Brain microvascular endothelial cell (primary cell): ENCODE data around the gene SNAPIN.

Experiments used
- DNase-seq: peaks from one replicate; pipeline ENCODE4 v3.0.0-alpha.2; 2020
- H3K27ac ChIP-seq: fragments of 250-450 bp; sonication (Bioruptor Pico); 2 replicates; pipeline ENCODE4 v1.5.1; 2020; ENCODE audit warnings: mild to moderate bottlenecking, moderate library complexity
- H3K27me3 ChIP-seq: fragments of 250-450 bp; sonication (Bioruptor Pico); replicated peaks from 2 replicates; pipeline ENCODE4 v1.5.1; 2020; ENCODE audit warnings: mild to moderate bottlenecking
- H3K36me3 ChIP-seq: fragments of 250-450 bp; sonication (Bioruptor Pico); replicated peaks from 2 replicates; pipeline ENCODE4 v1.5.1; 2020; ENCODE audit warnings: mild to moderate bottlenecking
- H3K4me3 ChIP-seq: 2 replicates; pipeline ENCODE4 v1.5.1; 2011; ENCODE audit warnings: low read depth, mild to moderate bottlenecking, control low read depth, low read length, moderate library complexity
- in situ Hi-C: cut with HindIII; loops from 2 replicates; pipeline ENCODE4 v1.10.0; 2017; ENCODE audit warnings: low sequenced_read_pairs, low pct_ligation_motif_present
- TF ChIP-seq, protein P1 (sequence below): IDR thresholded peaks from 2 replicates; pipeline ENCODE4 v1.5.1; 2011; ENCODE audit warnings: low read depth, mild to moderate bottlenecking, moderate library complexity, low read length, control low read depth, inconsistent platforms; ENCODE audit errors: missing control alignments

SNAPIN gene

DNA sequence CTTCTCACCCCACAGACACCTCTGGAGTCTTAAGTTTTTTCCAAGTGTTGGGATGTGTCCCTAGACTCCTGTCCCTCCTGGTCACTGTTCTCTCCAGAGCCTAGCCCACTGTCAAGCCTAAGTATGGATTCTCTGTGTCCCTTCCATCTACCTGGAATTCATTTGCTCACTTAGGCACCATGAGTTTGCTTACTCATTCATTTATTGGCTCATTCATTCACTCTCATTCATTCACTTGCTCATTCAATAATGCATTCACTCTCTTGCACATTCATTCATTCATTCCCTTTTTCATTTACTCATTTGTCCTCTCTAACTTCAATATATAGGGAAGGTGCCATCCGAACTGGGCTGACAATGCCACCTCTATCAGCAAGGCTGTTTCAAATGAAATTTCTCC lies 47.1 kb upstream of the SNAPIN start:
- DNase-seq, result no peak
- no peak overlapping the region for H3K27ac ChIP-seq
- H3K4me3 ChIP-seq, result peak overlapping the region; percentile 61

DNA sequence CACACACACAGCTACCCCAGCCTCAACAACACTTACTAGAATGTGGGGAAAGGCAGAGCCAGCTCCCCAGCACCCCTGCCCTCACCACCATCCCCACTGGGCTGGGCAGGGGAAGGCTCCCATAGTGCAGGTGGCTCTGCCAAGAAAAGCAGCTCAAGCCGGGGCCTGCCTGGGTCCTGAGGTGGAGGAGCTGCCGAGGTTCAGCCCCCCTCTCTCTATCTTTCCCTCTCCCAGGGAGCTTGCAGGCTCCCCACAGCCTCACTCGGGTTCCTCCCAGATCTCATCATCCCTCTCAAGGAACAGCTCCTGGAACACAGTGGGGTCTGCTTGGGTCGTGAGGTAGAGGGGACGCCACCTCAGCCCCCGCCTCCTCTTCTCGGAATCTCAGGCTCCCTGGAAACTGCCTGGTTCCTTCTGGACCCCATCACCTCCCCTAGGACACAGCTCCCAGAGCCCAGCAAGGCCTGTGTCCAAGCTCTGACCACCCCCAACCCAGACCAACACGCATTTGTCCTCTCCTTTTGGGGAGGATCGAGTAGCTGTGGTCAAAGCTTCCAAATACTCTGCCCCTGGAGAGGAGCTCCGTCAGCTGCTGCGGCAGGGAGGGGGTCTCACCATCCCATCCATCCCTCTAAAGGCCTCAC lies 46.3 kb upstream of the SNAPIN start:
- Histone ChIP-seq H3K27ac (no peak overlapping the region), H3K4me3 (peak overlapping the region; percentile 61), H3K36me3 (peaks cover 4% of the 10 kb centered on the region), H3K27me3 (no peaks in the 10 kb centered on the region)
- no peak for DNase-seq
- in situ Hi-C loops, result no loop called here
- TF ChIP-seq, protein P1, sequence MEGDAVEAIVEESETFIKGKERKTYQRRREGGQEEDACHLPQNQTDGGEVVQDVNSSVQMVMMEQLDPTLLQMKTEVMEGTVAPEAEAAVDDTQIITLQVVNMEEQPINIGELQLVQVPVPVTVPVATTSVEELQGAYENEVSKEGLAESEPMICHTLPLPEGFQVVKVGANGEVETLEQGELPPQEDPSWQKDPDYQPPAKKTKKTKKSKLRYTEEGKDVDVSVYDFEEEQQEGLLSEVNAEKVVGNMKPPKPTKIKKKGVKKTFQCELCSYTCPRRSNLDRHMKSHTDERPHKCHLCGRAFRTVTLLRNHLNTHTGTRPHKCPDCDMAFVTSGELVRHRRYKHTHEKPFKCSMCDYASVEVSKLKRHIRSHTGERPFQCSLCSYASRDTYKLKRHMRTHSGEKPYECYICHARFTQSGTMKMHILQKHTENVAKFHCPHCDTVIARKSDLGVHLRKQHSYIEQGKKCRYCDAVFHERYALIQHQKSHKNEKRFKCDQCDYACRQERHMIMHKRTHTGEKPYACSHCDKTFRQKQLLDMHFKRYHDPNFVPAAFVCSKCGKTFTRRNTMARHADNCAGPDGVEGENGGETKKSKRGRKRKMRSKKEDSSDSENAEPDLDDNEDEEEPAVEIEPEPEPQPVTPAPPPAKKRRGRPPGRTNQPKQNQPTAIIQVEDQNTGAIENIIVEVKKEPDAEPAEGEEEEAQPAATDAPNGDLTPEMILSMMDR, result no peak

More for the DNA sequence above, 47.1 kb upstream of the SNAPIN start:
- TF ChIP-seq, protein P1, result no peak
- no peaks in the 10 kb centered on the region for H3K27me3 ChIP-seq
- in situ Hi-C loops, result no loop called here
- H3K36me3 ChIP-seq, result peaks cover 9% of the 10 kb centered on the region

DNA sequence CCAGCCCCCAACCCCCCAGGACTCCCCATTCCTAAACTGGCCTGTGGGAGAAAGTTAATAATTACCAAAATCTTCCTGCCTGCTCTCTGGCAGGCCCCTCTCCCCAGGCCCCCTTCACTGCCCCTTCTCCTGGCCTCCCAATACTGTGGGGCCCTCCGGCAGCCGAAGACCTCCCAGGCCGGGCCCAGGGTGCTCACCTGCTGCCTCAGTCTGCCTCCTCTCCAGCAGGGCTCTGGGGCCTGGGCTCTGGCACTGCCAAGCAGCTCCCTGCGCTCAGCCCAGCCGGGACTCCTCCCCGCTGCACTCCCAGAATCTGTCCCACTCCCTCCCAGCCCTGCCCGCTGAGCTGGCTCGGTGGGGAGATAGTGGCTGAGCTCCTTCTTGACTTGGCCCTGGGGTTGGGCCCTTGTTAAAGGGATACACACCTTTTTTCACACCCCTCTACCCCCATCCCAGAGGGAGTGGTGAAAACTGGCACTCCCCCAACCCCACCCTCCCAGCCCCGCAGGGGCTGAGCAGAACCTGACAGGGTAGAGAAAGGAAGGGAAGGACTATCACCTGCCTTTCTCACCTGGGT lies 45.7 kb upstream of the SNAPIN start, which contains the start of gene S100A16:
Gene S100A16 (minus strand): TSS at position 383 of the 577 bp plus-strand sequence. CDS start 4,986 bp downstream, outside the sequence.
- TF ChIP-seq, protein P1, result no peak
- peak within 1 kb of the TSS; percentile 61 for H3K4me3 ChIP-seq
- H3K27ac ChIP-seq, result no peak within 1 kb of the TSS

DNA sequence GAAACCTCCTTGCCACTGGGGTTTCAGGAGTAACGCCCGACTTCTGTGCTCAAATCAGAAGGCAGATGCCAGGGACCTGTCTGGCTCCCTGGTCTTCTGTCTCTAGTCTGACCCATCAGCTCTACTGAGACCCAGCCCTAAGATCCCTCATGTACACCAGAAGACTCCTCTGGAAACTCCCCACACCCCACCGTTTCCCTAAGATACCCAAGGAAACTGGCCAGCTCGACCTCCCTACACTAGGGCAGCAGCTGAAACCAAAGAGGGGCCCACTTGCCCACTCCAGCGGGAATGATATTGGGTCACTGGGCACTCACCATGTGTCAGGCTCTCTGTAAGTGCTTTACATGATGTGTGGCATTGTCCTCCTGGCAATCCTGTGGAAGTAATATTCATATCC lies 45.1 kb upstream of the SNAPIN start:
- no peak overlapping the region for H3K4me3 ChIP-seq
- in situ Hi-C loops, result no loop called here
- DNase-seq, result no peak
- TF ChIP-seq, protein P1, result no peak
- H3K27ac ChIP-seq, result no peak overlapping the region
- H3K27me3 ChIP-seq, result no peaks in the 10 kb centered on the region
- peaks cover 1% of the 10 kb centered on the region for H3K36me3 ChIP-seq

More for the DNA sequence above, 45.7 kb upstream of the SNAPIN start, which contains the start of gene S100A16:
- in situ Hi-C loops, result no loop called here
- peak; percentile 27 for DNase-seq
- H3K36me3 ChIP-seq, result peaks cover 2% of the 10 kb centered on the region
- no peaks in the 10 kb centered on the region for H3K27me3 ChIP-seq

DNA sequence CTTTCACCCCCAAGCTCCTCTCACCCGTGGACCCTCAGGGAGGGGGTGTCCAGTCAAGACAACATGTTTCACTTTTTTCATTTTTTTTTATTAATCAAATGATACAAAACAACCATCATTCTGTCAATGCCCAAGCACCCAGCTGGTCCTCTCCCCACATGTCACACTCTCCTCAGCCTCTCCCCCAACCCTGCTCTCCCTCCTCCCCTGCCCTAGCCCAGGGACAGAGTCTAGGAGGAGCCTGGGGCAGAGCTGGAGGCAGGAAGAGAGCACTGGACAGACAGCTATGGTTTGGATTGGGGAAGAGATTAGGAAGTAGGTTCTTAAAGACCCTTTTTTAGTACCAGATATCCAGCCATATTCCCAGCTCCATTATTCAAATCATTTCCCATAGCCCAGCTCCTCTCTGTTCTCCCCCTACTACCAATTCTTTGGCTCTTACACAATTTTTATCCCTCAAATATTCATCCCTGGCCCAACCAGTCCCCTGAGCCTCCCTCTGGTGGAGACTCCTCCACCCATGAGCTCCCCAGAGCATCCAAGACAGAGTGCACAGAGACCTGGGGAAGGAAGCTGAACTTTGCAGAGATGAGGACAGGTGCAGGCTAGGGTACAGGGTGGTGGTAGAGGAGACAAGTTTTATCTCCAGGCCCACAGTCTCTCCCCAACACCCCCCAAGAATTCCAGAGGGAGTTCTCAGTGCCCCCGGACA lies 44.2 kb upstream of the SNAPIN start:
- no peaks in the 10 kb centered on the region for H3K27me3 ChIP-seq
- no peak overlapping the region for H3K27ac ChIP-seq
- TF ChIP-seq, protein P1, result peak; percentile 12
- H3K36me3 ChIP-seq, result peaks cover 6% of the 10 kb centered on the region
- in situ Hi-C loops, result no loop called here
- no peak overlapping the region for H3K4me3 ChIP-seq
- DNase-seq, result no peak
